ENCODE data around the gene SLC13A3. TPM values are rescaled to one million over a fixed set of nuclear protein-coding genes. Genes with fewer than 3 reads are reported as not detected.
A peak's percentile ranks its signal among the peaks of the same experiment; 100 is the strongest.

Gene SLC13A3
- total RNA-seq, 3 donors from 2014 or later, result 0.27 to 0.54 TPM; not detected in 1

DNA sequence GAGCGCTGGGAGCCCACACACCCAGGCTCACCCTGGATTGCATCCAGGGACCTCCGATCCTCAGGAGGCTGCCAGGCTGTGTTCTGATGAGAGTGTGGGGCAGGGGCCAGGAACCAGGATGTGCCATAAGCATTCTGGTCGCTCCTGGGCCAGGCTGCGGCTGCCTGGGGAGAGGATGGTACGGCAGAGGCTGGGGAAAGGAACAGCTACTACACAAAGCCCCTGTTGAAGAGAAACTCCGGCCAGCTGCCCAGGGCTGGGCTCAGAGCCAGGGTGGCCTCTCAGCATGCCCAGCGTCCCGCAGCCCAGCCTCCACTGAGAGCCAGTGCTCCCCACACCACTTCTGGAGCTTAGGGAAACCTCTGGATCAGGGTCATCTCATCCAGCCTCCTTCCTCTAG, 79.1 kb downstream of the SLC13A3 start:
- H3K4me3 ChIP-seq, result no peak overlapping the region
- intact Hi-C loops (cut with DNase I, micrococcal nuclease), result no loop called here
- H3K4me1 ChIP-seq (ENCODE audit: low read depth), result no peaks in the 10 kb centered on the region
- DNase-seq (no peak), ATAC-seq (no peak)
- H3K36me3 ChIP-seq (ENCODE audit: low read depth), result no peaks in the 10 kb centered on the region
- no peaks in the 10 kb centered on the region for H3K9me3 ChIP-seq
- TF ChIP-seq, protein P1, sequence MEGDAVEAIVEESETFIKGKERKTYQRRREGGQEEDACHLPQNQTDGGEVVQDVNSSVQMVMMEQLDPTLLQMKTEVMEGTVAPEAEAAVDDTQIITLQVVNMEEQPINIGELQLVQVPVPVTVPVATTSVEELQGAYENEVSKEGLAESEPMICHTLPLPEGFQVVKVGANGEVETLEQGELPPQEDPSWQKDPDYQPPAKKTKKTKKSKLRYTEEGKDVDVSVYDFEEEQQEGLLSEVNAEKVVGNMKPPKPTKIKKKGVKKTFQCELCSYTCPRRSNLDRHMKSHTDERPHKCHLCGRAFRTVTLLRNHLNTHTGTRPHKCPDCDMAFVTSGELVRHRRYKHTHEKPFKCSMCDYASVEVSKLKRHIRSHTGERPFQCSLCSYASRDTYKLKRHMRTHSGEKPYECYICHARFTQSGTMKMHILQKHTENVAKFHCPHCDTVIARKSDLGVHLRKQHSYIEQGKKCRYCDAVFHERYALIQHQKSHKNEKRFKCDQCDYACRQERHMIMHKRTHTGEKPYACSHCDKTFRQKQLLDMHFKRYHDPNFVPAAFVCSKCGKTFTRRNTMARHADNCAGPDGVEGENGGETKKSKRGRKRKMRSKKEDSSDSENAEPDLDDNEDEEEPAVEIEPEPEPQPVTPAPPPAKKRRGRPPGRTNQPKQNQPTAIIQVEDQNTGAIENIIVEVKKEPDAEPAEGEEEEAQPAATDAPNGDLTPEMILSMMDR (IDR thresholded peaks at IDR 0.05), result no peak

DNA sequence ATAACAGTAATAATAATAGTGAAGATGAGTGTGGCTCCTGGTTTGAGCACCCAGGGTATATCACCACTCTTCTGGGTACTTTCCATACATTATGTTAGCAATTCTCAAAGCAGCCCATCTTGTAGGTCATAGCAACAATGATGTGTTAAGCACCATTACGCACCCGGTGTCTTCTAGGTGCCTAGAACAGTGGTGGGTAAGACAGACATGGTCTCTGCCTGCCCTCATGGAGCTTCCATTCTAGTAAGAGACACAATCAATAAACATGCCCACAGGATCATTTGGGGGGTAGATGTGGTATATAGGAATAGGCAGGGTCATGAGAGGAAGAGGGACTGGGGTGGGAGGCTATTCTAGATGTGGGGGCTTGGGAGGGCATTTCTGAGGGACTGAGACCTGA, 79.8 kb downstream of the SLC13A3 start:
- H3K4me1 ChIP-seq (ENCODE audit: low read depth), result no peaks in the 10 kb centered on the region
- DNase-seq (no peak), ATAC-seq (no peak)
- H3K4me3 ChIP-seq, result no peak overlapping the region
- intact Hi-C loops (cut with DNase I, micrococcal nuclease), result no loop called here
- H3K9me3 ChIP-seq, result no peaks in the 10 kb centered on the region
- no peaks in the 10 kb centered on the region for H3K36me3 ChIP-seq (ENCODE audit: low read depth)
- TF ChIP-seq, protein P1 (IDR thresholded peaks at IDR 0.05), result no peak

DNA sequence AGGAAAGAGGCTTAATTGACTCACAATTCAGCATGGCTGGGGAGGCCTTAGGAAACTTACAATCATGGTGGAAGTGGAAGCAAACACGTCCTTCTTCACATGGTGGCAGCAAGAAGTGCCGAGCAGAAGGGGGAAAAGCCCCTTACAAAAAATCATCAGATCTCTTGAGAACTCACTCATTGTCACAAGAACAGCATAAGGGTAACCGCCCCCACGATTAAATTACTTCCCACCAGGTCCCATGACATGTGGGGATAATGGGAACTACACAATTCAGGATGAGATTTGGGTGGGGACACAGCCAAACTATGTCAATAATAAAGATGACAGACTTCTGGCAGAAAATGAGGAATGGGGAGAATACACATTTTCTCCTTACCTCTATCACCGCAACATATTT, 80.3 kb downstream of the SLC13A3 start:
- TF ChIP-seq, protein P1 (IDR thresholded peaks at IDR 0.05), result no peak
- no peaks in the 10 kb centered on the region for H3K4me1 ChIP-seq (ENCODE audit: low read depth)
- no peaks in the 10 kb centered on the region for H3K9me3 ChIP-seq
- DNase-seq, result no peak
- H3K4me3 ChIP-seq, result no peak overlapping the region
- no peak for ATAC-seq
- intact Hi-C loops (cut with DNase I, micrococcal nuclease), result no loop called here
- H3K36me3 ChIP-seq (ENCODE audit: low read depth), result no peaks in the 10 kb centered on the region

DNA sequence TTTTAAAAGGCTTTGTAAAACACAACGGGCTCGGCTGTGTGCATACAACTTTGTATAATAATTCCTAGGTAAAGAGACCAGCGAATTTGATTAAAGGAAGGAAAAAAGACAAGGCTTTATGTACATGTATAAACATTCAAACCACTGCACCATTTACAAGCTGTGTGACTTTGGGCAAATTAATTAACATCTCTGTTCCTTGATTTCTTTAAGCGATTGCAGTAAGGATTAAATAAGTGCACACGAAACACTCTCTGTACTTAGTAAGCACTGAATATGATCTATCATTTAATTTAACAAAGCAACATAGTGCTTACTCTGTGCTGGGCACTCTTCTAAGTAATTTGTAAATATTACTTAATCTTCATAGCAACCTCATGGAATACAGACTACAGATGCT, 81.3 kb downstream of the SLC13A3 start:
- no peak for DNase-seq

DNA sequence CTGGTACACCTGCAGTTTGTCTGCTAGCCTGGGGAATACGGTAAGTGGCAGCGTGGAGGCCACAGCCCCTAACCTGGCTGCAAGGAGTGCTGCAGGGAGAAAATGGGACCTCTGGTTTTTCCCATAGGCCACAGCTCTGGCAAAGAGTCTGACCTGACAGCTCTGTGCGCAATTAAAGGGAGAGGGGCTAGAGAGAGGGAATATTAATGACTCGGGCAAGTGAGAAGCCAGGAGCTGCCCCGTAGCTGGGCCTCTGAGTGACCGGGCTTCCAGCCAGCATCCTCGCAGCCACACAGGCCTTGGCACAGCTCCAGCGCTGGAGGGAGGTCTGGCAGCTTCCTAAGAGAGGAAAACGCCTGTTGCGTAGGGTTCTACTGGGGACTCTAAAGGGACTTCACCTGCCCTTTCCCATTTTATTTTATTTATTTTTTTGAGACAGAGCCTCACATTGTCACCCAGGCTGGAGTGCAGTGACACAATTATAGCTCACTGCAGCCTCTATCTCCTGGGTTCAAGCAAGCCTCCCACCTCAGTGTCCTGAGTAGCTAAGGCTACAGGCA, 82.6 kb downstream of the SLC13A3 start:
- intact Hi-C loops (cut with DNase I, micrococcal nuclease), result no loop called here
- DNase-seq (peak; percentile 71 to 79 (median 75)), ATAC-seq (peak; percentile 66)

More for the DNA sequence above, 81.3 kb downstream of the SLC13A3 start:
- no peaks in the 10 kb centered on the region for H3K4me1 ChIP-seq (ENCODE audit: low read depth)
- intact Hi-C loops (cut with DNase I, micrococcal nuclease), result no loop called here
- TF ChIP-seq, protein P1 (IDR thresholded peaks at IDR 0.05), result no peak
- H3K36me3 ChIP-seq (ENCODE audit: low read depth), result no peaks in the 10 kb centered on the region
- H3K9me3 ChIP-seq, result no peaks in the 10 kb centered on the region
- no peak overlapping the region for H3K4me3 ChIP-seq
- no peak for ATAC-seq

More for the DNA sequence above, 82.6 kb downstream of the SLC13A3 start:
- Histone ChIP-seq H3K9me3 (no peaks in the 10 kb centered on the region), H3K4me1 (ENCODE audit: low read depth) (no peaks in the 10 kb centered on the region), H3K36me3 (ENCODE audit: low read depth) (no peaks in the 10 kb centered on the region), H3K4me3 (no peak overlapping the region)
- TF ChIP-seq, protein P1 (IDR thresholded peaks at IDR 0.05), result no peak

Data from mucosa of descending colon (tissue), 3 donors.